T-helper 2 cell treated with Interferon-gamma antibody and Interleukin-4, amounts not matched to agents 5 μg/mL and 100 μg/mL, for 36 hours (primary cell): Measurements from ENCODE around the gene XRRA1.
"Not testable (repeated sequence)": the region's sequence is repeated elsewhere in the genome, so short reads cannot be mapped to it uniquely, and the experiment has no call there.

Experiments used
- DNase-seq: peaks from one replicate; pipeline ENCODE4 v3.0.0; 2021; ENCODE audit warnings: low spot score
- H3K27ac Mint-ChIP-seq: one replicate; pipeline ENCODE4 v1.8.0; 2021; ENCODE audit warnings: mild to moderate bottlenecking, mixed read lengths
- H3K27me3 Mint-ChIP-seq: one replicate; pipeline ENCODE4 v1.8.0; 2021; ENCODE audit warnings: low read depth, mixed read lengths
- H3K36me3 Mint-ChIP-seq: one replicate; pipeline ENCODE4 v1.8.0; 2021; ENCODE audit warnings: low read depth, mixed read lengths
- H3K4me1 Mint-ChIP-seq: one replicate; pipeline ENCODE4 v1.8.0; 2021; ENCODE audit warnings: low read depth, mixed read lengths
- H3K4me3 Mint-ChIP-seq: one replicate; pipeline ENCODE4 v1.8.0; 2022; ENCODE audit warnings: mild to moderate bottlenecking, moderate library complexity, mixed read lengths
- H3K9me3 Mint-ChIP-seq: one replicate; pipeline ENCODE4 v1.8.0; 2021; ENCODE audit warnings: mixed read lengths

XRRA1 gene

GRCh38 chr11:74896311-74896710, 52.6 kb downstream of the XRRA1 start:
- Mint-ChIP-seq H3K36me3 (peaks cover 39% of the 10 kb centered on the region), H3K27ac (no peak overlapping the region), H3K4me3 (no peak overlapping the region), H3K9me3 (peaks cover 49% of the 10 kb centered on the region), H3K4me1 (peaks cover 2% of the 10 kb centered on the region), H3K27me3 (no peaks in the 10 kb centered on the region)
- no peak for DNase-seq

GRCh38 chr11:74895340-74896116, 53.4 kb downstream of the XRRA1 start:
- no peak for DNase-seq
- Mint-ChIP-seq H3K4me1 (peaks cover 2% of the 10 kb centered on the region), H3K27me3 (no peaks in the 10 kb centered on the region), H3K36me3 (peaks cover 35% of the 10 kb centered on the region), H3K4me3 (no peak overlapping the region), H3K27ac (no peak overlapping the region), H3K9me3 (peaks cover 42% of the 10 kb centered on the region)

- not testable (repeated sequence) for H3K4me1 Mint-ChIP-seq, H3K27ac Mint-ChIP-seq, H3K27me3 Mint-ChIP-seq, DNase-seq, H3K4me3 Mint-ChIP-seq
- peaks cover 31% of the 10 kb centered on the region for H3K36me3 Mint-ChIP-seq
- peaks cover 41% of the 10 kb centered on the region for H3K9me3 Mint-ChIP-seq
Observed at GRCh38 chr11:74893015-74893414, 55.9 kb downstream of the XRRA1 start.

GRCh38 chr11:74877132-74877531, 71.8 kb downstream of the XRRA1 start:
- no peak overlapping the region for H3K4me3 Mint-ChIP-seq
- H3K27me3 Mint-ChIP-seq = no peaks in the 10 kb centered on the region
- no peak overlapping the region for H3K27ac Mint-ChIP-seq
- H3K36me3 Mint-ChIP-seq = peaks cover 35% of the 10 kb centered on the region
- H3K9me3 Mint-ChIP-seq = peaks cover 18% of the 10 kb centered on the region
- DNase-seq = no peak
- no peaks in the 10 kb centered on the region for H3K4me1 Mint-ChIP-seq

- H3K4me1 Mint-ChIP-seq = no peaks in the 10 kb centered on the region
- H3K36me3 Mint-ChIP-seq = peaks cover 72% of the 10 kb centered on the region
- H3K27ac Mint-ChIP-seq = no peak overlapping the region
- no peaks in the 10 kb centered on the region for H3K27me3 Mint-ChIP-seq
- H3K4me3 Mint-ChIP-seq = no peak overlapping the region
- no peak for DNase-seq
- peaks cover 59% of the 10 kb centered on the region for H3K9me3 Mint-ChIP-seq
Observed at GRCh38 chr11:74871037-74871436, 77.9 kb downstream of the XRRA1 start.

- H3K4me3 Mint-ChIP-seq = no peak overlapping the region
- peaks cover 72% of the 10 kb centered on the region for H3K36me3 Mint-ChIP-seq
- no peak for DNase-seq
- no peaks in the 10 kb centered on the region for H3K4me1 Mint-ChIP-seq
- no peak overlapping the region for H3K27ac Mint-ChIP-seq
- H3K9me3 Mint-ChIP-seq = peaks cover 57% of the 10 kb centered on the region
- no peaks in the 10 kb centered on the region for H3K27me3 Mint-ChIP-seq
Observed at GRCh38 chr11:74870485-74870884, 78.4 kb downstream of the XRRA1 start.

GRCh38 chr11:74866557-74866956, 82.3 kb downstream of the XRRA1 start:
- no peaks in the 10 kb centered on the region for H3K27me3 Mint-ChIP-seq
- no peak overlapping the region for H3K4me3 Mint-ChIP-seq
- H3K4me1 Mint-ChIP-seq = no peaks in the 10 kb centered on the region
- H3K27ac Mint-ChIP-seq = no peak overlapping the region
- H3K36me3 Mint-ChIP-seq = peaks cover 83% of the 10 kb centered on the region
- peaks cover 65% of the 10 kb centered on the region for H3K9me3 Mint-ChIP-seq
- DNase-seq = no peak

- H3K9me3 Mint-ChIP-seq = peaks cover 50% of the 10 kb centered on the region
- H3K36me3 Mint-ChIP-seq = peaks cover 86% of the 10 kb centered on the region
- H3K4me1 Mint-ChIP-seq = no peaks in the 10 kb centered on the region
- no peak for DNase-seq
- H3K27ac Mint-ChIP-seq = no peak overlapping the region
- no peak overlapping the region for H3K4me3 Mint-ChIP-seq
- no peaks in the 10 kb centered on the region for H3K27me3 Mint-ChIP-seq
Observed at GRCh38 chr11:74863410-74863809, 85.5 kb downstream of the XRRA1 start.

GRCh38 chr11:74860743-74861142, 88.1 kb downstream of the XRRA1 start:
- no peaks in the 10 kb centered on the region for H3K4me1 Mint-ChIP-seq
- no peak for DNase-seq
- peaks cover 32% of the 10 kb centered on the region for H3K9me3 Mint-ChIP-seq
- H3K27ac Mint-ChIP-seq = no peak overlapping the region
- peaks cover 82% of the 10 kb centered on the region for H3K36me3 Mint-ChIP-seq
- no peaks in the 10 kb centered on the region for H3K27me3 Mint-ChIP-seq
- no peak overlapping the region for H3K4me3 Mint-ChIP-seq

GRCh38 chr11:74853223-74853622, 95.7 kb downstream of the XRRA1 start:
- Mint-ChIP-seq H3K27me3 (no peaks in the 10 kb centered on the region), H3K4me3 (no peak overlapping the region), H3K4me1 (no peaks in the 10 kb centered on the region), H3K9me3 (no peaks in the 10 kb centered on the region), H3K27ac (no peak overlapping the region), H3K36me3 (peaks cover 42% of the 10 kb centered on the region)
- DNase-seq = no peak

- Mint-ChIP-seq H3K36me3 (peaks cover 26% of the 10 kb centered on the region), H3K27ac (no peak overlapping the region), H3K4me3 (no peak overlapping the region), H3K9me3 (no peaks in the 10 kb centered on the region), H3K27me3 (no peaks in the 10 kb centered on the region), H3K4me1 (peaks cover 4% of the 10 kb centered on the region)
- no peak for DNase-seq
Observed at GRCh38 chr11:74849525-74850391, 99.1 kb downstream of the XRRA1 start.

GRCh38 chr11:74847895-74848294, 101.0 kb downstream of the XRRA1 start:
- peaks cover 26% of the 10 kb centered on the region for H3K36me3 Mint-ChIP-seq
- H3K4me1 Mint-ChIP-seq = peaks cover 4% of the 10 kb centered on the region
- H3K27me3 Mint-ChIP-seq = no peaks in the 10 kb centered on the region
- H3K4me3 Mint-ChIP-seq = no peak overlapping the region
- DNase-seq = no peak
- peak overlapping the region; percentile 27 for H3K27ac Mint-ChIP-seq
- H3K9me3 Mint-ChIP-seq = no peaks in the 10 kb centered on the region

GRCh38 chr11:74847395-74847794, 101.5 kb downstream of the XRRA1 start:
- H3K4me3 Mint-ChIP-seq = no peak overlapping the region
- no peak overlapping the region for H3K27ac Mint-ChIP-seq
- H3K27me3 Mint-ChIP-seq = no peaks in the 10 kb centered on the region
- no peaks in the 10 kb centered on the region for H3K9me3 Mint-ChIP-seq
- H3K36me3 Mint-ChIP-seq = peaks cover 24% of the 10 kb centered on the region
- H3K4me1 Mint-ChIP-seq = peaks cover 4% of the 10 kb centered on the region
- DNase-seq = no peak

- Mint-ChIP-seq H3K27ac (no peak overlapping the region), H3K9me3 (no peaks in the 10 kb centered on the region), H3K4me1 (peaks cover 4% of the 10 kb centered on the region), H3K27me3 (no peaks in the 10 kb centered on the region), H3K4me3 (no peak overlapping the region), H3K36me3 (peaks cover 17% of the 10 kb centered on the region)
- DNase-seq = no peak
Observed at GRCh38 chr11:74846770-74847169, 102.1 kb downstream of the XRRA1 start.
